H1 (cell line): Measurements from ENCODE around the gene TCF4. TPM values are rescaled to one million over a fixed set of nuclear protein-coding genes. Genes with fewer than 3 reads are reported as not detected.

Source experiments
- CTCF ChIA-PET: fragments of 300-600 bp; sonication (Branson Sonifier 250); formaldehyde crosslinking; loops from one replicate; lab custom pipeline; 2021; ENCODE audit not compliant: partially characterized antibody; lab: Charles Lee
- POLR2A ChIA-PET: fragments of 300-600 bp; sonication (Branson Sonifier 250); formaldehyde crosslinking; loops from one replicate; lab custom pipeline; 2021; ENCODE audit warnings: inconsistent platforms; ENCODE audit not compliant: partially characterized antibody; lab: Charles Lee
- DNase-seq, 2 experiments: peaks; one replicate each; pipeline versions ENCODE4 v3.0.0 to v3.0.0-alpha.2; 2010 to 2022; ENCODE audit warnings: low spot score in 2 of 2, low read depth in 1 of 2, mixed read lengths in 1 of 2
- FAIRE-seq: peaks from 2 replicates; lab custom pipeline; 2011; peaks lifted over from hg19 to GRCh38; lab: Jason Lieb, UNC
- H2AFZ ChIP-seq: 2 replicates; pipeline ENCODE4 v1.8.1; 2012; ENCODE audit warnings: low read length, inconsistent platforms
- H2AK5ac ChIP-seq: 2 replicates; pipeline ENCODE4 v1.6.1; 2013; ENCODE audit warnings: low read depth, low read length
- H2BK120ac ChIP-seq: replicated peaks from 2 replicates; pipeline ENCODE3; 2013; ENCODE audit warnings: low read depth, low read length, inconsistent platforms
- H2BK12ac ChIP-seq: 2 replicates; pipeline ENCODE4 v1.6.1; 2013; ENCODE audit warnings: low read depth, low read length
- H2BK15ac ChIP-seq: 2 replicates; pipeline ENCODE4 v1.6.1; 2013; ENCODE audit warnings: low read length
- H2BK20ac ChIP-seq: 2 replicates; pipeline ENCODE4 v1.6.1; 2013; ENCODE audit warnings: low read length
- H2BK5ac ChIP-seq: 2 replicates; pipeline ENCODE4 v1.6.1; 2013; ENCODE audit warnings: low read depth, low read length
- H3K14ac ChIP-seq: 2 replicates; pipeline ENCODE4 v1.6.1; 2013; ENCODE audit warnings: inconsistent platforms; ENCODE audit not compliant: insufficient read length
- H3K18ac ChIP-seq: 2 replicates; pipeline ENCODE4 v1.6.1; 2013; ENCODE audit warnings: low read length; ENCODE audit errors: extremely low read depth
- H3K23ac ChIP-seq: 2 replicates; pipeline ENCODE4 v1.6.1; 2013; ENCODE audit warnings: inconsistent platforms; ENCODE audit not compliant: insufficient read length
- H3K23me2 ChIP-seq: 2 replicates; pipeline ENCODE4 v1.6.1; 2013; ENCODE audit warnings: low read depth, low read length
- H3K27ac ChIP-seq: 2 replicates; pipeline ENCODE4 v1.6.1; 2011; ENCODE audit warnings: low read depth, low read length, inconsistent platforms
- H3K27me3 ChIP-seq, 4 experiments: replicated peaks in 1 of 4; 1 replicate in 1 of 4; 2 replicates in 3 of 4; pipeline versions ENCODE4 v1.6.1 to v1.8.1; 2011 to 2013; ENCODE audit warnings: low read length in 3 of 4, mild to moderate bottlenecking in 3 of 4, inconsistent platforms in 2 of 4, mixed read lengths in 2 of 4, moderate library complexity in 1 of 4; ENCODE audit not compliant: control insufficient read depth in 3 of 4, insufficient read depth in 3 of 4; ENCODE audit errors: extremely low read depth in 1 of 4
- H3K36me3 ChIP-seq, 4 experiments: 2 replicates each; pipeline versions ENCODE4 v1.6.1 to v1.8.1; 2011 to 2013; ENCODE audit warnings: mild to moderate bottlenecking in 4 of 4, low read length in 3 of 4, moderate library complexity in 2 of 4, control low read depth in 1 of 4, inconsistent platforms in 1 of 4; ENCODE audit not compliant: insufficient read depth in 4 of 4, control insufficient read depth in 2 of 4
- H3K4ac ChIP-seq: replicated peaks from 2 replicates; pipeline ENCODE3; 2013; ENCODE audit warnings: low read length, low read depth, mixed read lengths, inconsistent platforms; ENCODE audit not compliant: insufficient read length
- H3K4me1 ChIP-seq, 4 experiments: replicated peaks in 1 of 4; 1 replicate in 1 of 4; 2 replicates in 3 of 4; pipeline versions ENCODE4 v1.6.1 to v1.8.1; 2011 to 2013; ENCODE audit warnings: low read length in 3 of 4, inconsistent platforms in 2 of 4, mixed read lengths in 1 of 4; ENCODE audit not compliant: insufficient read depth in 4 of 4, control insufficient read depth in 3 of 4
- H3K4me2 ChIP-seq, 2 experiments: 2 replicates each; pipeline versions ENCODE4 v1.6.1 to v1.8.1; 2011 to 2013; ENCODE audit warnings: low read depth in 2 of 2, low read length in 2 of 2, control low read depth in 1 of 2, inconsistent platforms in 1 of 2, mild to moderate bottlenecking in 1 of 2; ENCODE audit not compliant: insufficient read depth in 1 of 2
- H3K4me3 ChIP-seq, 4 experiments: fragments of 200-600, 300-600 bp in 1 of 4; sonication (generic), shearing (Covaris generic), sonication (Bioruptor Twin) in 1 of 4; 2 replicates each; pipeline versions ENCODE4 v1.5.1 to v1.8.1; 2011 to 2016; ENCODE audit warnings: low read length in 4 of 4, low read depth in 3 of 4, control low read depth in 2 of 4, inconsistent platforms in 2 of 4, mild to moderate bottlenecking in 2 of 4, mixed read lengths in 1 of 4, moderate library complexity in 1 of 4; ENCODE audit not compliant: insufficient read depth in 2 of 4; ENCODE audit errors: extremely low read depth in 1 of 4
- H3K56ac ChIP-seq: replicated peaks from 2 replicates; pipeline ENCODE3; 2013; ENCODE audit warnings: low read depth, mild to moderate bottlenecking, mixed read lengths, low read length, inconsistent platforms; ENCODE audit not compliant: insufficient read length
- H3K79me1 ChIP-seq: 2 replicates; pipeline ENCODE4 v1.6.1; 2013; ENCODE audit warnings: low read depth, low read length, control low read depth
- H3K79me2 ChIP-seq, 2 experiments: 2 replicates each; pipeline versions ENCODE4 v1.6.1 to v1.8.1; 2012 to 2013; ENCODE audit warnings: low read length in 2 of 2, mild to moderate bottlenecking in 2 of 2, inconsistent platforms in 1 of 2; ENCODE audit not compliant: insufficient read depth in 2 of 2, control insufficient read depth in 1 of 2
- H3K9ac ChIP-seq, 4 experiments: replicated peaks in 1 of 4; 1 replicate in 1 of 4; 2 replicates in 3 of 4; pipeline versions ENCODE4 v1.6.1 to v1.8.1; 2011 to 2013; ENCODE audit warnings: low read depth in 3 of 4, low read length in 3 of 4, control low read depth in 2 of 4, mild to moderate bottlenecking in 2 of 4, moderate library complexity in 2 of 4, inconsistent platforms in 1 of 4; ENCODE audit errors: extremely low read depth in 1 of 4
- H3K9me3 ChIP-seq, 2 experiments: 2 replicates each; pipeline versions ENCODE4 v1.6.1 to v1.8.1; 2012 to 2013; ENCODE audit warnings: mild to moderate bottlenecking in 2 of 2, moderate library complexity in 2 of 2, control low read depth in 1 of 2, inconsistent platforms in 1 of 2, low read depth in 1 of 2, low read length in 1 of 2, mixed read lengths in 1 of 2; ENCODE audit not compliant: insufficient read depth in 2 of 2
- H4K20me1 ChIP-seq, 2 experiments: replicated peaks in 1 of 2; 2 replicates each; pipeline versions ENCODE3 to v1.8.1; 2011 to 2013; ENCODE audit warnings: inconsistent platforms in 2 of 2, low read length in 2 of 2, mild to moderate bottlenecking in 1 of 2; ENCODE audit not compliant: insufficient read depth in 2 of 2, control insufficient read depth in 1 of 2
- H4K5ac ChIP-seq: 2 replicates; pipeline ENCODE4 v1.6.1; 2013; ENCODE audit warnings: low read length, low read depth, mixed read lengths, inconsistent platforms; ENCODE audit not compliant: insufficient read length
- H4K8ac ChIP-seq: 2 replicates; pipeline ENCODE4 v1.8.0; 2013; ENCODE audit warnings: mild to moderate bottlenecking, moderate library complexity, low read length, inconsistent platforms; ENCODE audit not compliant: insufficient read depth; ENCODE audit errors: extremely low read depth
- H4K91ac ChIP-seq: replicated peaks from 2 replicates; pipeline ENCODE3; 2013; ENCODE audit warnings: low read length, mixed read lengths, inconsistent platforms; ENCODE audit not compliant: insufficient read length
- ASH2L ChIP-seq: fragments of 200-600, 300-600 bp; sonication (generic); IDR thresholded peaks from one replicate; pipeline ENCODE4 v1.7.1; 2017; ENCODE audit warnings: low read length
- BCL11A ChIP-seq, 2 experiments: IDR thresholded peaks; one replicate each; pipeline ENCODE4 v1.6.1; 2011; ENCODE audit warnings: low read depth in 2 of 2, low read length in 2 of 2, mild to moderate bottlenecking in 2 of 2
- CREB1 ChIP-seq: IDR thresholded peaks from 2 replicates; pipeline ENCODE4 v1.6.1; 2012; ENCODE audit warnings: inconsistent platforms
- JUND ChIP-seq: IDR thresholded peaks from 2 replicates; pipeline ENCODE4 v1.6.1; 2011; ENCODE audit warnings: mild to moderate bottlenecking, improper control_type of control experiment, low read length
- RAD21 ChIP-seq, 2 experiments: IDR thresholded peaks in 1 of 2; conservative IDR thresholded peaks in 1 of 2; 2 replicates each; pipeline ENCODE4 v1.6.1; 2011; ENCODE audit warnings: low read depth in 2 of 2, low read length in 2 of 2, improper control_type of control experiment in 1 of 2, inconsistent platforms in 1 of 2, mild to moderate bottlenecking in 1 of 2, moderate library complexity in 1 of 2
- SIRT6 ChIP-seq: IDR thresholded peaks from one replicate; pipeline ENCODE4 v1.7.1; 2012; ENCODE audit warnings: low read length, inconsistent platforms
- SUZ12 ChIP-seq: fragments of 200-600 bp; sonication (generic); IDR thresholded peaks from 2 replicates; pipeline ENCODE4 v1.6.1; 2012; ENCODE audit warnings: mild to moderate bottlenecking, inconsistent platforms, low read length, moderate library complexity, mixed read lengths
- USF2 ChIP-seq: IDR thresholded peaks from 2 replicates; pipeline ENCODE4 v1.6.1; 2011; ENCODE audit warnings: low read length, improper control_type of control experiment
- YY1 ChIP-seq: IDR thresholded peaks from 2 replicates; pipeline ENCODE4 v1.6.1; 2011; ENCODE audit warnings: low read depth, mild to moderate bottlenecking, low read length
- polyA plus RNA-seq, 7 experiments: library from polyadenylated mRNA; depleted of rRNA in 3 of 7; stranded (reverse) in 5 of 7; unstranded in 2 of 7; fragments of >200 nt in 5 of 7; fragments of 200-250 nt in 2 of 7; gene quantifications; 1 replicate in 5 of 7; 2 replicates in 1 of 7; 4 replicates in 1 of 7; pipeline versions ENCODE4 v1.2.1 to v1.2.3, GENCODE V29; 2011 to 2013; ENCODE audit warnings: missing spikeins in 2 of 7, mixed read lengths in 2 of 7
- total RNA-seq: library from RNA; stranded (reverse); fragmentation: NEBNext Ultra II Directional; extraction: Animal tissue kit (Norgen Biotek cat#: 25700); gene quantifications from 2 replicates; pipeline ENCODE4 v1.2.1, GENCODE V29; 2021

TCF4 gene
- total and polyA plus RNA-seq, 2 of the 8 experiments (the other 6 are each of a cell fraction or from before 2014, with no cell fraction given), result 59.3 to 118 TPM

- DNase-seq, result no peak
- no peak overlapping the region for H3K4me3 ChIP-seq
- H3K79me1 ChIP-seq, result no peaks in the 10 kb centered on the region
- H3K9ac ChIP-seq, result no peak overlapping the region
- H3K4me2 ChIP-seq, result no peak overlapping the region
- no peak overlapping the region for H3K23ac ChIP-seq
- no peak overlapping the region for H2AK5ac ChIP-seq
- H2BK15ac ChIP-seq, result no peak overlapping the region
- no peak overlapping the region for H3K4ac ChIP-seq
- H3K23me2 ChIP-seq, result 0 out of 2 replicates have a peak, but pooled peaks cover 2% of the 10 kb centered on the region
- peaks cover 0 to 1% (median 0%) of the 10 kb centered on the region in 4 experiments; a peak in 1 of 7 replicates for H3K27me3 ChIP-seq
- H3K56ac ChIP-seq, result no peak overlapping the region
- H4K20me1 ChIP-seq, result no peaks in the 10 kb centered on the region
- no peaks in the 10 kb centered on the region for H3K4me1 ChIP-seq
- no peaks in the 10 kb centered on the region for H3K36me3 ChIP-seq
- H2AFZ ChIP-seq, result no peak overlapping the region
- H3K18ac ChIP-seq, result no peak overlapping the region
- no peak overlapping the region for H3K14ac ChIP-seq
- H2BK120ac ChIP-seq, result no peak overlapping the region
- no peak overlapping the region for H2BK12ac ChIP-seq
- no peak overlapping the region for H4K5ac ChIP-seq
- H4K91ac ChIP-seq, result no peak overlapping the region
- POLR2A ChIA-PET, result no interaction called here
- H3K79me2 ChIP-seq, result no peaks in the 10 kb centered on the region
- no peak overlapping the region for H2BK5ac ChIP-seq
- FAIRE-seq, result no peak
- H4K8ac ChIP-seq, result no peak overlapping the region
- no peak overlapping the region for H3K27ac ChIP-seq
- CTCF ChIA-PET, result interaction anchor here (1.3 kb wide), 1 partner anchor 11 kb away, joined by 3 read pairs; no protein-coding TSS in a partner anchor
- H2BK20ac ChIP-seq, result no peak overlapping the region
- no peaks in the 10 kb centered on the region; a peak in 1 of 4 replicates for H3K9me3 ChIP-seq
- TF ChIP-seq RAD21 (IDR thresholded peaks at IDR 0.05 in 1 of 2, conservative IDR thresholded peaks at IDR 0.05 in 1 of 2; ENCODE audit: low read depth in 2 of 2, low read length in 2 of 2) (no peak), JUND (no peak), USF2 (no peak), SIRT6 (no peak), BCL11A (IDR thresholded peaks at IDR 0.05; ENCODE audit: low read depth in 2 of 2, low read length in 2 of 2) (no peak), SUZ12 (no peak), CREB1 (no peak), ASH2L (no peak), YY1 (no peak)
Measured at GRCh38 chr18:55179835-55180234, 408.2 kb downstream of the TCF4 start.
